ENCODE measurements around the gene EMP3.

EMP3 gene

GRCh38 chr19:48342414-48342738 lies 17.0 kb downstream of the EMP3 start:
- FAIRE-seq (no peak), DNase-seq (ENCODE audit: insufficient read length, low spot score) (no peak)

GRCh38 chr19:48342841-48343540 lies 17.6 kb downstream of the EMP3 start:
- no peak for DNase-seq (ENCODE audit: insufficient read length, low spot score)
- no peak for TF ChIP-seq SPI1 (IDR thresholded peaks at IDR 0.05; ENCODE audit: low read depth, low read length)
- FAIRE-seq, result no peak

More at GRCh38 chr19:48342414-48342738, 17.0 kb downstream of the EMP3 start:
- TF ChIP-seq TAF1 (IDR thresholded peaks at IDR 0.05; ENCODE audit: low read depth, low read length) (no peak), POLR2A (IDR thresholded peaks at IDR 0.05; ENCODE audit: low read depth, low read length) (no peak), POU2F2 (IDR thresholded peaks at IDR 0.05; ENCODE audit: low read depth, low read length) (no peak), POLR2AphosphoS5 (IDR thresholded peaks at IDR 0.05; ENCODE audit: low read depth, low read length) (no peak), SPI1 (IDR thresholded peaks at IDR 0.05; ENCODE audit: low read depth, low read length) (no peak), PAX5 (IDR thresholded peaks at IDR 0.05; ENCODE audit: insufficient read depth, low read length, severe bottlenecking) (no peak)

- no peak for DNase-seq (ENCODE audit: insufficient read length, low spot score)
- TF ChIP-seq SPI1 (IDR thresholded peaks at IDR 0.05; ENCODE audit: low read depth, low read length) (no peak), PAX5 (IDR thresholded peaks at IDR 0.05; ENCODE audit: insufficient read depth, low read length, severe bottlenecking) (no peak), TAF1 (IDR thresholded peaks at IDR 0.05; ENCODE audit: low read depth, low read length) (no peak), POLR2A (IDR thresholded peaks at IDR 0.05; ENCODE audit: low read depth, low read length) (no peak), POLR2AphosphoS5 (IDR thresholded peaks at IDR 0.05; ENCODE audit: low read depth, low read length) (no peak), POU2F2 (IDR thresholded peaks at IDR 0.05; ENCODE audit: low read depth, low read length) (no peak)
- FAIRE-seq, result no peak
Measured at GRCh38 chr19:48344892-48345291, 19.5 kb downstream of the EMP3 start.

- FAIRE-seq, result no peak
Measured at GRCh38 chr19:48346191-48346590, 20.8 kb downstream of the EMP3 start.

GRCh38 chr19:48348045-48348444 lies 22.7 kb downstream of the EMP3 start:
- FAIRE-seq, result no peak
- no peak for TF ChIP-seq POLR2A (IDR thresholded peaks at IDR 0.05; ENCODE audit: low read depth, low read length)
- no peak for TF ChIP-seq PAX5 (IDR thresholded peaks at IDR 0.05; ENCODE audit: insufficient read depth, low read length, severe bottlenecking)
- no peak for TF ChIP-seq SPI1 (IDR thresholded peaks at IDR 0.05; ENCODE audit: low read depth, low read length)
- TF ChIP-seq POU2F2 (IDR thresholded peaks at IDR 0.05; ENCODE audit: low read depth, low read length), result no peak
- no peak for TF ChIP-seq TAF1 (IDR thresholded peaks at IDR 0.05; ENCODE audit: low read depth, low read length)
- no peak for TF ChIP-seq POLR2AphosphoS5 (IDR thresholded peaks at IDR 0.05; ENCODE audit: low read depth, low read length)

More at GRCh38 chr19:48346191-48346590, 20.8 kb downstream of the EMP3 start:
- DNase-seq (ENCODE audit: insufficient read length, low spot score), result no peak
- TF ChIP-seq SPI1 (IDR thresholded peaks at IDR 0.05; ENCODE audit: low read depth, low read length) (no peak), POU2F2 (IDR thresholded peaks at IDR 0.05; ENCODE audit: low read depth, low read length) (no peak), POLR2AphosphoS5 (IDR thresholded peaks at IDR 0.05; ENCODE audit: low read depth, low read length) (no peak), PAX5 (IDR thresholded peaks at IDR 0.05; ENCODE audit: insufficient read depth, low read length, severe bottlenecking) (no peak)

GRCh38 chr19:48348737-48349136 lies 23.4 kb downstream of the EMP3 start:
- TF ChIP-seq POLR2A (IDR thresholded peaks at IDR 0.05; ENCODE audit: low read depth, low read length) (no peak), PAX5 (IDR thresholded peaks at IDR 0.05; ENCODE audit: insufficient read depth, low read length, severe bottlenecking) (no peak), SPI1 (IDR thresholded peaks at IDR 0.05; ENCODE audit: low read depth, low read length) (no peak), POLR2AphosphoS5 (IDR thresholded peaks at IDR 0.05; ENCODE audit: low read depth, low read length) (no peak), POU2F2 (IDR thresholded peaks at IDR 0.05; ENCODE audit: low read depth, low read length) (no peak), TAF1 (IDR thresholded peaks at IDR 0.05; ENCODE audit: low read depth, low read length) (no peak)
- FAIRE-seq, result no peak
- DNase-seq (ENCODE audit: insufficient read length, low spot score), result no peak

More at GRCh38 chr19:48348045-48348444, 22.7 kb downstream of the EMP3 start:
- no peak for DNase-seq (ENCODE audit: insufficient read length, low spot score)

GRCh38 chr19:48350856-48351255 lies 25.5 kb downstream of the EMP3 start:
- FAIRE-seq (no peak), DNase-seq (ENCODE audit: insufficient read length, low spot score) (no peak)
- TF ChIP-seq PAX5 (IDR thresholded peaks at IDR 0.05; ENCODE audit: insufficient read depth, low read length, severe bottlenecking) (no peak), TAF1 (IDR thresholded peaks at IDR 0.05; ENCODE audit: low read depth, low read length) (no peak), POLR2A (IDR thresholded peaks at IDR 0.05; ENCODE audit: low read depth, low read length) (no peak), POU2F2 (IDR thresholded peaks at IDR 0.05; ENCODE audit: low read depth, low read length) (no peak), POLR2AphosphoS5 (IDR thresholded peaks at IDR 0.05; ENCODE audit: low read depth, low read length) (no peak), SPI1 (IDR thresholded peaks at IDR 0.05; ENCODE audit: low read depth, low read length) (no peak)

- peak; percentile 55 for FAIRE-seq
- TF ChIP-seq TAF1 (IDR thresholded peaks at IDR 0.05; ENCODE audit: low read depth, low read length), result no peak
- no peak for TF ChIP-seq POLR2A (IDR thresholded peaks at IDR 0.05; ENCODE audit: low read depth, low read length)
- TF ChIP-seq PAX5 (IDR thresholded peaks at IDR 0.05; ENCODE audit: insufficient read depth, low read length, severe bottlenecking), result no peak
- TF ChIP-seq SPI1 (IDR thresholded peaks at IDR 0.05; ENCODE audit: low read depth, low read length), result no peak
- TF ChIP-seq POLR2AphosphoS5 (IDR thresholded peaks at IDR 0.05; ENCODE audit: low read depth, low read length), result no peak
- TF ChIP-seq POU2F2 (IDR thresholded peaks at IDR 0.05; ENCODE audit: low read depth, low read length), result no peak
- DNase-seq (ENCODE audit: insufficient read length, low spot score), result peak; percentile 74
Measured at GRCh38 chr19:48351341-48351752, 26.0 kb downstream of the EMP3 start.

GRCh38 chr19:48353677-48354076 lies 28.3 kb downstream of the EMP3 start:
- FAIRE-seq (no peak), DNase-seq (ENCODE audit: insufficient read length, low spot score) (no peak)
- TF ChIP-seq POLR2AphosphoS5 (IDR thresholded peaks at IDR 0.05; ENCODE audit: low read depth, low read length) (no peak), PAX5 (IDR thresholded peaks at IDR 0.05; ENCODE audit: insufficient read depth, low read length, severe bottlenecking) (no peak), TAF1 (IDR thresholded peaks at IDR 0.05; ENCODE audit: low read depth, low read length) (no peak), POU2F2 (IDR thresholded peaks at IDR 0.05; ENCODE audit: low read depth, low read length) (no peak)

- TF ChIP-seq PAX5 (IDR thresholded peaks at IDR 0.05; ENCODE audit: insufficient read depth, low read length, severe bottlenecking) (no peak), SPI1 (IDR thresholded peaks at IDR 0.05; ENCODE audit: low read depth, low read length) (no peak), TAF1 (IDR thresholded peaks at IDR 0.05; ENCODE audit: low read depth, low read length) (no peak)
- DNase-seq (ENCODE audit: insufficient read length, low spot score) (no peak), FAIRE-seq (no peak)
Measured at GRCh38 chr19:48354332-48354992, 29.1 kb downstream of the EMP3 start.
